Naive thymus-derived CD8-positive, alpha-beta T cell (primary cell): ENCODE measurements around the gene MVB12A. TPM values are rescaled to one million over a fixed set of nuclear protein-coding genes. Genes with fewer than 3 reads are reported as not detected.

Experiments used
- ATAC-seq, 2 donors: fragments of 150-1000 bp; cut with Tn5 transposase in 1 of 2; sonication (Bioruptor Pico), chemical (Tn5 transposase) in 1 of 2; 1 replicate in 1 of 2; 2 replicates in 1 of 2; pipeline ENCODE4 v1.10.0; 2021; ENCODE audit warnings: mild to moderate bottlenecking in 2 of 2, moderate library complexity in 2 of 2
- POLR2A ChIA-PET: fragments of 350-600 bp; sonication (Branson Sonifier 250); formaldehyde crosslinking; loops from one replicate; lab custom pipeline; 2021; ENCODE audit warnings: antibody characterized with exemption; lab: Charles Lee
- DNase-seq, 10 donors: peaks; one replicate each; pipeline versions ENCODE4 v3.0.0 to v3.0.0-alpha.2; 2020 to 2022
- H3K27ac Mint-ChIP-seq, 10 donors: one replicate each; pipeline ENCODE4 v1.8.0; 2020 to 2022; ENCODE audit warnings: mild to moderate bottlenecking in 10 of 10, mixed read lengths in 10 of 10, moderate library complexity in 4 of 10, inconsistent platforms in 1 of 10
- H3K27me3 Mint-ChIP-seq, 5 donors: one replicate each; pipeline ENCODE4 v1.8.0; 2021 to 2022; ENCODE audit warnings: mixed read lengths in 5 of 5
- H3K36me3 Mint-ChIP-seq, 3 donors: one replicate each; pipeline ENCODE4 v1.8.0; 2020 to 2022; ENCODE audit warnings: mixed read lengths in 3 of 3, mild to moderate bottlenecking in 2 of 3, inconsistent platforms in 1 of 3
- H3K4me1 Mint-ChIP-seq, 4 donors: one replicate each; pipeline ENCODE4 v1.8.0; 2021 to 2022; ENCODE audit warnings: mixed read lengths in 4 of 4
- H3K4me3 Mint-ChIP-seq, 10 donors: one replicate each; pipeline ENCODE4 v1.8.0; 2020 to 2022; ENCODE audit warnings: mild to moderate bottlenecking in 10 of 10, mixed read lengths in 10 of 10, moderate library complexity in 6 of 10, inconsistent platforms in 1 of 10
- H3K9me3 Mint-ChIP-seq, 9 donors: one replicate each; pipeline ENCODE4 v1.8.0; 2020 to 2022; ENCODE audit warnings: mixed read lengths in 9 of 9, mild to moderate bottlenecking in 3 of 9, inconsistent platforms in 1 of 9, moderate library complexity in 1 of 9
- polyA plus RNA-seq, 3 donors: library from polyadenylated mRNA; unstranded; fragments of 300-500 nt; fragmentation: Illumina TruSeq; gene quantifications; one replicate each; pipeline ENCODE4 v1.2.3, GENCODE V29; 2021
- total RNA-seq, 8 experiments: library from RNA in 2 of 8; stranded (reverse) in 2 of 8; gene quantifications; one replicate each; pipeline ENCODE4 v1.2.3 and lab custom pipeline; 2021 to 2026

Gene MVB12A
- total and polyA plus RNA-seq, 5 experiments from 2014 or later: 24.3 to 34.6 (median 30.0) TPM

DNA sequence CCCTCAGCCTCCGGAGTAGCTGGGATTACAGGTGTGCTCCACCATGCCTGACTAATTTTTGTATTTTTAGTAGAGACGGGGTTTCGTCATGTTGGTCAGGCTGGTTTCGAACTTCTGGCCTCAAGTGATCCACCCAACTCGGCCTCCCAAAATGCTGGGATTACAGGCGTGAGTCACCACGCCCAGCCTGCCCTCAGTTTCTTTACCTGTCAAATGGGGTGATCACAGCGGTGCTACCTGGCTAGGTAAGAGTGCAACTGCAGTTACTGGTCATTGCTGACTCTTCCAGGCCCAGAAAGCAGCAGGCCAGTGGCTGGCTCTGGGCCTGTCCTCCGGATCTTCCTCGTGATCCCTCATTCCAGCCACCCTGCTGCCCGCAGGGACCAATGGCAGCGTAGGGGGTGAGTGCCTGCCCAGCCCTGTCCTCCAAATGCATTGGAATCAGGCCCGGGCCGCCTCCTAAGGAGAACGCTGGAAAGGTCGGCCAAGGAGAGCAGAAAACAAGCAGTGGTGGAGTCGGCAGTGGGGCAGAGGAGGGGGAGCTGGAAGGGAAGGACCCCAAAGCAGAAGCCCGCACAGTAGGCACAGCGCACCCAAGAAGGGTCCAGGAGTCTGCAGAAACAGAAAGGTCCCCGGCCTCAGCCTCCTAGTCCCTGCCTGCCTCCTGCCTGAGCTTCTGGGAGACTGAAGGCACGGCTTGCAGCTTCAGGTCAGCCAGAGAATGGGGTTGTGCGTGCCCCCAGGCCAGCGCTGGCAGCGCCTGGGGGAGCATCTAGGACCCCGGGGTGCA lies 48.6 kb downstream of the MVB12A start:
- ATAC-seq (no peak), DNase-seq (no peak)
- Mint-ChIP-seq H3K4me3 (peak overlapping the region; percentile 85 to 100 (median 96)), H3K27me3 (no peaks in the 10 kb centered on the region), H3K4me1 (peaks cover 20 to 58% (median 36%) of the 10 kb centered on the region in 4 donors), H3K36me3 (no peaks in the 10 kb centered on the region), H3K27ac (peak overlapping the region; percentile 79 to 98 (median 94)), H3K9me3 (no peaks in the 10 kb centered on the region)
- POLR2A ChIA-PET: no interaction called here

DNA sequence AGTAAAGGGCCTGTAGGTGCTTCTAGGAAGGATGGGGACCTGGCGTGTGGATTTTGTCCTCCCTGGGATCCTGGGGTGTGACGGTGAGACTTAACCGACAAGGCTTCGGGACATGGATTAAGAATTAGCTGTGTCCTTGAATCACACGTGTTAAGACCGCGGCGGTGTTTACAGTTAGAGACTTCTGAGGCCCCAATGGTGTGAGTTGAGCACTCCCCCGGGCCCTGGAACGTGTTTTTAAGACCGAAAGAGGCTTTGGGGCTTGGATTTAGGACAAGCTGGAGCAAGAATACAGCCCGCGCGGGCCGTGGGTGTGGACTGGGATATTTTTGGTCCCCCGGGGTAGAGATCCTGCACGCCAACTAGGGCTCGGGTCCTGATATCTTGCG lies 49.2 kb downstream of the MVB12A start:
- Mint-ChIP-seq H3K36me3 (no peaks in the 10 kb centered on the region), H3K4me3 (peak overlapping the region; percentile 85 to 100 (median 96)), H3K4me1 (peaks cover 20 to 58% (median 36%) of the 10 kb centered on the region in 4 donors), H3K9me3 (no peaks in the 10 kb centered on the region), H3K27me3 (no peaks in the 10 kb centered on the region), H3K27ac (peak overlapping the region; percentile 79 to 98 (median 94))
- DNase-seq (peak in 1 of 10 donors; percentile 30), ATAC-seq (peak in 1 of 2 donors; percentile 1)
- POLR2A ChIA-PET: interaction anchor here (1.0 kb wide), 1 partner anchor 166 kb away, joined by 3 read pairs; the partner anchor contains the start of gene ABHD8

DNA sequence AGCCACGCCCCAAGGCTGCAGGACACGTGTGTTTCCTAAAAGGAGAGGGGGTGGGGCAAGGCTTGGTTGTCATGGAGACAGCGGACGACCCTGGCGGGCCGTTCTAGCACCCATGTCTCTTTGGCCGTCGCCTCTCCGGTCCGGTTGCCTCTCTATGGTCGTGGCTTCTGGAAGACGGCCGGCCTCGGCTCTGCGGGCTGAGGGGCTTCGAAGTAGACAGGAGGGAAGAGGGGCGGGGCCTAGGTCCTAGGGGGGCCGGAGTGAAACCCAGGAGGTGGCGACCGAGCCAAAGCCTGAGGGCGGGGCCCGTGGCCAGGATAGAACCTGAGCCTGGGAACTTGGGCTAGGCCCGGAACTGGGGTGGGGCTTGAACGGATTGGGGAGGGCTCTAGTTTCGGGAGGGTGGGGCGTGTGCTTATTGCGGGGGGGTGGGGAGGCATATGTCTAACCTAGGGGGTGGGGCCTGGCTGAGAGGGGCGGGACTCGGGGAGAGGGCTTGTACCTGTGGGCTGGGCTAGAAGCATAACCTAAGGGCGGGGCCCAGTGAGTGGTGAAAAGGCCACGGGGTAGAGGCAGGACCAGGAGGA lies 49.7 kb downstream of the MVB12A start:
- no peaks in the 10 kb centered on the region for H3K27me3 Mint-ChIP-seq
- peak overlapping the region; percentile 85 to 100 (median 96) for H3K4me3 Mint-ChIP-seq
- no peaks in the 10 kb centered on the region for H3K36me3 Mint-ChIP-seq
- DNase-seq: peak in 9 of 10 donors; percentile 84 to 98 (median 91)
- H3K4me1 Mint-ChIP-seq: peaks cover 20 to 58% (median 36%) of the 10 kb centered on the region in 4 donors
- POLR2A ChIA-PET: interaction anchor here (0.6 to 2.1 kb wide), 5 partner anchors 11 to 166 kb away, joined by 3 to 10 read pairs (median 3); partner anchors contain the start of gene ABHD8
- H3K27ac Mint-ChIP-seq: peak overlapping the region; percentile 79 to 98 (median 94)
- ATAC-seq: peak; percentile 77 to 82
- H3K9me3 Mint-ChIP-seq: no peaks in the 10 kb centered on the region

DNA sequence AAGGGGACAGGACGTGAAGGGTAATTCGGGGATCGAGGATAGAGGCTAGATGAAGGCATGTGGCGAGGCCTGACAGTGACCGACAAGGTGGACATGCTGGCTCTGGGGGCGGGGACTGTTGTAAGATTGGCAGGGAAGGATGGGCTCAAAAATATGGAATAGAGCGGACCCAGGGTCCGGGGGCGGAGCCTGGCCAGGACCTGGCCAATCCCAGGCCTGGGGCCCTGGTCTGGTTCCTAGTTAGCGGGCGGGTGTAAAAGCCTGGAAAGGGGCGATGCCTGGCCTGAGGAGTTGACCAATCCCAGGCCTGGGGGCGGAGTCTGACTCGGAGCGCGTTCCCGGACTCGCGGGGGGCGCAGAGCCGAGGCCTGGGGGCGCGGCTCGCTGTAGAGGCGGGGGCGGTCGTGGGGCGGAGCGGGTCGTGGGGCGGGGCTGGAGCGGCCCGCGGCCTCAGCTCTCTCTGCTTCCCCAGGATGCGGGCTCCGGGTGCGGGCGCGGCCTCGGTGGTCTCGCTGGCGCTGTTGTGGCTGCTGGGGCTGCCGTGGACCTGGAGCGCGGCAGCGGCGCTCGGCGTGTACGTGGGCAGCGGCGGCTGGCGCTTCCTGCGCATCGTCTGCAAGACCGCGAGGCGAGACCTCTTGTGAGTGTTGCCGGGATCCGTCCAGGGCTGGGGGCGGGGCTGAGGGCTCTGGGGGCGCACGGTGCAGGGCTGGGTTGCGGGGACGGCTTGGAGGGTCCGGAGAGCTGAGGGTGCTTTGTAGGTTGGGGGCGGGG lies 50.4 kb downstream of the MVB12A start, which contains the start of gene SLC27A1:
Gene SLC27A1 (plus strand): TSS at position 457 of the 774 bp plus-strand sequence. CDS start 17 bp downstream, at position 474.
- Mint-ChIP-seq H3K4me3 (peak within 1 kb of the TSS; percentile 85 to 100 (median 96)), H3K36me3 (no peaks in the 10 kb centered on the region), H3K27me3 (no peaks in the 10 kb centered on the region), H3K27ac (peak within 1 kb of the TSS; percentile 79 to 98 (median 94)), H3K9me3 (no peaks in the 10 kb centered on the region), H3K4me1 (peaks cover 20 to 58% (median 36%) of the 10 kb centered on the region in 4 donors)
- DNase-seq (peak; percentile 77 to 94 (median 92)), ATAC-seq (peak; percentile 73 to 80)
- POLR2A ChIA-PET: interaction anchor here (0.6 to 2.1 kb wide), 12 partner anchors 9 to 1396 kb away, joined by 3 to 10 read pairs (median 4); partner anchors contain the start of genes ABHD8, CCDC124 and PGLS

DNA sequence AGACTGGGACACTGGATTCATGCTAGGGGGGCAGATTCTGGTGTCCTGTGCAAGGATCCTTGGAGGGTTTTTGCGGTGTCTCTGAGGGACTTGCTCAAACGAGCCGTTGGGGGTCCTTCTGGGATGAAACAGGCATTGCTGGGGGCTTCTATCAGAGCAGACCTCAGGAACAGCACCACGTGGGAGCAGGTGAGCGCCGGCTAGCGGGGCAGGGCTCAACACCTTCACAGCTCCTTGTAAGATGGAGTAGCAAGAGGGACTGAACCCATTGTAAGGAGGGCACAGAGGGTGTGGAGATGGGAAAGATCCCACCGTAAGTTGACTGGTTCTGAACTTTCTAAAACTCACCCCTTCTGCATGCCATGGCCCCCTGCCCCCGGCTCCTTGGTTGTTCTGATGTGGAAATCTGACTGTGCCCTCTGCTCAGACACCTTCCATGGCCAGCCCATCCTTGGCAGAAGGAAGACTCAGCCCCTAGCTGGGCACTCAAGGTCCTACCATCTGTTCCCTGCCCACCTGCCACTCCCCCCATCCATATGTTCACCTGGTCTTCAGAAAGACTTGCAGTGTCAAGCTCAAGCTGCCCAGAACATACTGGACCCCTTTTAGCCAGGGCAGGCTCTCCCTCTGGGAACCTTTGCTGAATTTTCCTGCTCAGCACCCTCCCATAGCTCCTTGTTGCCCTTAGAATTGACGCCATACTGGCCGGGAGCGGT lies 51.7 kb downstream of the MVB12A start:
- Mint-ChIP-seq H3K4me3 (peak overlapping the region; percentile 85 to 100 (median 96)), H3K36me3 (no peaks in the 10 kb centered on the region), H3K27ac (peak overlapping the region in 7 of 10 donors; percentile 20 to 89 (median 73)), H3K9me3 (no peaks in the 10 kb centered on the region), H3K4me1 (peaks cover 16 to 49% (median 34%) of the 10 kb centered on the region in 4 donors), H3K27me3 (no peaks in the 10 kb centered on the region)
- ATAC-seq: no peak
- DNase-seq: no peak
- POLR2A ChIA-PET: interaction anchor here (0.5 to 2.1 kb wide), 8 partner anchors 9 to 1159 kb away, joined by 3 to 10 read pairs (median 4); partner anchors contain the start of genes CCDC124 and PGLS

DNA sequence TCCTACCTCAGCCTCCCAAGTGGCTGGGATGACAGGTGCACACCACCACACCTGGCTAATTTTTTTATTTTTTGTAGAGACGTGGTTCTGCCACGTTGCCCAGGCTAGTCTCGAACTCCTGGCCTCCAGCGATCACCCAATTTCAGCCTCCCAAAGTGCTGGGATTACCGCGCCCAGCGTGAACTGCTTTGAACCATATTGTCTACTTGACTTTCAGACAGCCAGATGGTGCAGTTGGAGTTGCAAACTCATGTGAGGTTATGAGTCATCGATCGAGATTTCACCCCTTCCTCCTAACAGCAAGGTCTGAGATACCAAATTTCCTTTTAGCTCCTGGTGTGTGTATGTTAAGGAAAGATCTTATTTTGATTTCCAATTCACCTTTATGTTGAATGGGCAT lies 53.2 kb downstream of the MVB12A start:
- H3K36me3 Mint-ChIP-seq: no peaks in the 10 kb centered on the region
- ATAC-seq (no peak), DNase-seq (no peak)
- H3K27me3 Mint-ChIP-seq: no peaks in the 10 kb centered on the region
- POLR2A ChIA-PET: interaction anchor here (0.9 kb wide), 1 partner anchor 10 kb away, joined by 3 read pairs; no protein-coding TSS in a partner anchor
- peak overlapping the region in 7 of 10 donors; percentile 8 to 58 (median 30) for H3K4me3 Mint-ChIP-seq
- no peaks in the 10 kb centered on the region for H3K9me3 Mint-ChIP-seq
- H3K4me1 Mint-ChIP-seq: peaks cover 16 to 41% (median 30%) of the 10 kb centered on the region in 4 donors
- peak overlapping the region in 4 of 10 donors; percentile 21 to 81 (median 36) for H3K27ac Mint-ChIP-seq

Other genes starting within 250 kb of the MVB12A start
- gene USE1, start 204.7 kb upstream of the MVB12A start, total RNA-seq: 10 to 100 TPM; 49.7 to 56.7 TPM
- 10 to 100 TPM; 50.4 to 69.0 (median 57.0) TPM for gene USE1, start 204.7 kb upstream of the MVB12A start, polyA plus RNA-seq
- 10 to 100 TPM; 38.9 to 42.3 TPM for gene OCEL1, start 193.8 kb upstream of the MVB12A start, total RNA-seq
- gene OCEL1, start 193.8 kb upstream of the MVB12A start, polyA plus RNA-seq: 10 to 100 TPM; 21.9 to 52.4 (median 40.1) TPM
- gene NR2F6, start 174.1 kb upstream of the MVB12A start, total RNA-seq: 1 to 10 TPM; 1.1 to 1.6 TPM
- 1 to 10 TPM in 2 of 3 donors, under 1 TPM in 1; 0.93 to 1.5 (median 1.3) TPM for gene NR2F6, start 174.1 kb upstream of the MVB12A start, polyA plus RNA-seq
- gene USHBP1, start 155.3 kb upstream of the MVB12A start, total RNA-seq: not detected
- gene USHBP1, start 155.3 kb upstream of the MVB12A start, polyA plus RNA-seq: not detected
- 100 to 1,000 TPM; 104 to 105 TPM for gene BABAM1, start 152.6 kb upstream of the MVB12A start, total RNA-seq
- gene BABAM1, start 152.6 kb upstream of the MVB12A start, polyA plus RNA-seq: 100 to 1,000 TPM; 102 to 106 (median 106) TPM
- 1 to 10 TPM; 2.1 to 3.4 TPM for gene ANKLE1, start 138.1 kb upstream of the MVB12A start, total RNA-seq
- 1 to 10 TPM in 2 of 3 donors, under 1 TPM in 1; 0.05 to 1.4 (median 1.0) TPM for gene ANKLE1, start 138.1 kb upstream of the MVB12A start, polyA plus RNA-seq
- gene ABHD8, start 116.6 kb upstream of the MVB12A start, total RNA-seq: 10 to 100 TPM; 10.4 TPM
- 1 to 10 TPM; 6.4 to 9.2 (median 9.0) TPM for gene ABHD8, start 116.6 kb upstream of the MVB12A start, polyA plus RNA-seq
- 10 to 100 TPM; 69.3 to 71.1 TPM for gene MRPL34, start 114.2 kb upstream of the MVB12A start, total RNA-seq
- 100 to 1,000 TPM; 216 to 221 (median 221) TPM for gene MRPL34, start 114.2 kb upstream of the MVB12A start, polyA plus RNA-seq
- 10 to 100 TPM; 31.2 to 32.2 TPM for gene DDA1, start 110.5 kb upstream of the MVB12A start, total RNA-seq
- 10 to 100 TPM; 23.7 to 32.6 (median 23.9) TPM for gene DDA1, start 110.5 kb upstream of the MVB12A start, polyA plus RNA-seq
- 10 to 100 TPM; 15.7 to 18.4 TPM for gene ANO8, start 85.2 kb upstream of the MVB12A start, total RNA-seq
- gene ANO8, start 85.2 kb upstream of the MVB12A start, polyA plus RNA-seq: under 1 TPM; 0.08 to 0.29 (median 0.20) TPM
- 10 to 100 TPM; 51.4 to 55.6 TPM for gene GTPBP3, start 82.5 kb upstream of the MVB12A start, total RNA-seq
- 10 to 100 TPM in 2 of 3 donors, 1 to 10 TPM in 1; 6.6 to 13.6 (median 10.3) TPM for gene GTPBP3, start 82.5 kb upstream of the MVB12A start, polyA plus RNA-seq
- not detected for gene PLVAP, start 42.7 kb upstream of the MVB12A start, total RNA-seq
- not detected for gene PLVAP, start 42.7 kb upstream of the MVB12A start, polyA plus RNA-seq
- gene CCDC194, start 25.9 kb upstream of the MVB12A start, total RNA-seq: 1 to 10 TPM; 2.4 to 3.4 TPM
- not detected for gene CCDC194, start 25.9 kb upstream of the MVB12A start, polyA plus RNA-seq
- gene BST2, start 14.4 kb upstream of the MVB12A start, total RNA-seq: 10 to 100 TPM; 41.8 to 45.0 TPM
- gene BST2, start 14.4 kb upstream of the MVB12A start, polyA plus RNA-seq: 100 to 1,000 TPM; 132 to 178 (median 144) TPM
- not detected for gene TMEM221, start 28.6 kb downstream of the MVB12A start, total RNA-seq
- under 1 TPM in 1 of 3 donors, not detected in 2; 0.13 TPM for gene TMEM221, start 28.6 kb downstream of the MVB12A start, polyA plus RNA-seq
- gene NXNL1, start 40.9 kb downstream of the MVB12A start, total RNA-seq: not detected
- not detected for gene NXNL1, start 40.9 kb downstream of the MVB12A start, polyA plus RNA-seq
- 10 to 100 TPM in 1 of 2 experiments, 1 to 10 TPM in 1; 9.4 to 10.9 TPM for gene SLC27A1, start 50.5 kb downstream of the MVB12A start, total RNA-seq
- 10 to 100 TPM; 12.5 to 14.6 (median 13.8) TPM for gene SLC27A1, start 50.5 kb downstream of the MVB12A start, polyA plus RNA-seq
- gene PGLS, start 91.6 kb downstream of the MVB12A start, total RNA-seq: 10 to 100 TPM; 78.8 to 82.6 TPM
- gene PGLS, start 91.6 kb downstream of the MVB12A start, polyA plus RNA-seq: 10 to 100 TPM; 68.9 to 73.4 (median 73.0) TPM
- 10 to 100 TPM; 63.8 to 64.6 TPM for gene COLGALT1, start 135.6 kb downstream of the MVB12A start, total RNA-seq
- gene COLGALT1, start 135.6 kb downstream of the MVB12A start, polyA plus RNA-seq: 10 to 100 TPM; 15.6 to 25.8 (median 17.1) TPM